Activated T-helper 2 cell treated with anti-CD3 and anti-CD28 coated beads, Interferon-gamma antibody, Interleukin-2, Interleukin-4, amounts not matched to agents 10 μg/mL and 5 μg/mL and 100 μg/mL, durations not matched to agents 14 hours and 24 hours and 36 hours (primary cell): ENCODE data around the gene KLHL15. TPM values are rescaled to one million over a fixed set of nuclear protein-coding genes. Genes with fewer than 3 reads are reported as not detected.
A peak's percentile ranks its signal among the peaks of the same experiment; 100 is the strongest.
"Not testable (repeated sequence)": the region's sequence is repeated elsewhere in the genome, so short reads cannot be mapped to it uniquely, and the experiment has no call there.

ENCODE experiments used
- DNase-seq: peaks from one replicate; pipeline ENCODE4 v3.0.0; 2021; ENCODE audit warnings: low spot score
- H3K27ac Mint-ChIP-seq: one replicate; pipeline ENCODE4 v1.8.0; 2021; ENCODE audit warnings: mixed read lengths
- H3K27me3 Mint-ChIP-seq: one replicate; pipeline ENCODE4 v1.8.0; 2021; ENCODE audit warnings: low read depth, mixed read lengths
- H3K36me3 Mint-ChIP-seq: one replicate; pipeline ENCODE4 v1.8.0; 2021; ENCODE audit warnings: low read depth, mixed read lengths
- H3K4me1 Mint-ChIP-seq: one replicate; pipeline ENCODE4 v1.8.0; 2021; ENCODE audit warnings: low read depth, mixed read lengths
- H3K4me3 Mint-ChIP-seq: one replicate; pipeline ENCODE4 v1.8.0; 2021; ENCODE audit warnings: low read depth, mild to moderate bottlenecking, moderate library complexity, mixed read lengths
- H3K9me3 Mint-ChIP-seq: one replicate; pipeline ENCODE4 v1.8.0; 2021; ENCODE audit warnings: mixed read lengths
- intact Hi-C: fragments of 100-400 bp; cut with micrococcal nuclease; formaldehyde crosslinking; loops from one replicate; pipeline ENCODE4 v1.15.1; 2023
- total RNA-seq: library from RNA; stranded (reverse); gene quantifications from 2 replicates; pipeline ENCODE4 v1.2.3, GENCODE V29; 2022

The KLHL15 gene, protein sequence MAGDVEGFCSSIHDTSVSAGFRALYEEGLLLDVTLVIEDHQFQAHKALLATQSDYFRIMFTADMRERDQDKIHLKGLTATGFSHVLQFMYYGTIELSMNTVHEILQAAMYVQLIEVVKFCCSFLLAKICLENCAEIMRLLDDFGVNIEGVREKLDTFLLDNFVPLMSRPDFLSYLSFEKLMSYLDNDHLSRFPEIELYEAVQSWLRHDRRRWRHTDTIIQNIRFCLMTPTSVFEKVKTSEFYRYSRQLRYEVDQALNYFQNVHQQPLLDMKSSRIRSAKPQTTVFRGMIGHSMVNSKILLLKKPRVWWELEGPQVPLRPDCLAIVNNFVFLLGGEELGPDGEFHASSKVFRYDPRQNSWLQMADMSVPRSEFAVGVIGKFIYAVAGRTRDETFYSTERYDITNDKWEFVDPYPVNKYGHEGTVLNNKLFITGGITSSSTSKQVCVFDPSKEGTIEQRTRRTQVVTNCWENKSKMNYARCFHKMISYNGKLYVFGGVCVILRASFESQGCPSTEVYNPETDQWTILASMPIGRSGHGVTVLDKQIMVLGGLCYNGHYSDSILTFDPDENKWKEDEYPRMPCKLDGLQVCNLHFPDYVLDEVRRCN
- total RNA-seq = 10.3 and 11.3 TPM in 2 replicates

- Mint-ChIP-seq H3K27me3 (peaks cover 4% of the 10 kb centered on the region), H3K36me3 (peaks cover 9% of the 10 kb centered on the region), H3K27ac (peak within 1 kb of the TSS; percentile 90), H3K4me1 (peaks cover 7% of the 10 kb centered on the region), H3K9me3 (no peaks in the 10 kb centered on the region), H3K4me3 (peak within 1 kb of the TSS; percentile 85)
- DNase-seq = no peak
- intact Hi-C loops = loop anchor here (5.0 to 10.0 kb wide), 3 partner anchors 75 to 362 kb away; partner anchors contain the start of genes ACOT9 and PRDX4
Observed at GRCh38 chrX:24027086-24027485, at the start of gene KLHL15. TSS of gene KLHL15 (minus strand) at chrX:24027186. CDS start at chrX:24006693, 20,493 bp downstream.

DNA sequence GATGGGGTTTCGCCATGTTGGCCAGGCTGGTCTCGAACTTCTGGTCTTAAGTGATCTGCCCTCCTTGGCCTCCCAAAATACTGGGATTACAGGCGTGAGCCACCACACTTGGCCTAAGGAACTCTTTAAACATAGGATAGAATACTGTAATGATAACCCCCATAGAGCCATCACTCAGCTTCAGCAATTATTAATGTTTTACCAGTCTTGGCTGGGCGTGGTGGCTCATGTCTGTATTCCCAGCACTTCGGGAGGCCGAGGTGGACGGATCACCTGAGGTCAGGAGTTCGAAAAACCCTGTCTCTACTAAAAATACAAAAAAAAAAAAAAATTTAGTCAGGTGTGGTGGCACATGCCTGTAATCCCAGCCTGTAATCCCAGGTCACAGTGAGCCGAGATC lies 42.9 kb upstream of the KLHL15 start:
- no peak for DNase-seq
- H3K27ac Mint-ChIP-seq = no peak overlapping the region
- no peak overlapping the region for H3K4me3 Mint-ChIP-seq
- H3K9me3 Mint-ChIP-seq = no peaks in the 10 kb centered on the region
- intact Hi-C loops = no loop called here
- peaks cover 50% of the 10 kb centered on the region for H3K36me3 Mint-ChIP-seq
- H3K4me1 Mint-ChIP-seq = no peaks in the 10 kb centered on the region
- no peaks in the 10 kb centered on the region for H3K27me3 Mint-ChIP-seq

GRCh38 chrX:24063488-24063887 lies 36.5 kb upstream of the KLHL15 start:
- DNase-seq = no peak
- intact Hi-C loops = no loop called here
- Mint-ChIP-seq H3K4me3 (no peak overlapping the region), H3K36me3 (peaks cover 59% of the 10 kb centered on the region), H3K27ac (no peak overlapping the region), H3K9me3 (no peaks in the 10 kb centered on the region), H3K4me1 (peaks cover 2% of the 10 kb centered on the region), H3K27me3 (no peaks in the 10 kb centered on the region)

GRCh38 chrX:24055043-24055356 lies 28.0 kb upstream of the KLHL15 start:
- Mint-ChIP-seq H3K9me3 (no peaks in the 10 kb centered on the region), H3K27me3 (no peaks in the 10 kb centered on the region), H3K4me3 (no peak overlapping the region), H3K27ac (peak overlapping the region; percentile 99), H3K36me3 (peaks cover 24% of the 10 kb centered on the region), H3K4me1 (peaks cover 5% of the 10 kb centered on the region)
- no peak for DNase-seq
- intact Hi-C loops = loop anchor here (2.0 kb wide), 2 partner anchors 26 to 272 kb away; partner anchors contain the start of gene SAT1

- Mint-ChIP-seq H3K9me3 (no peaks in the 10 kb centered on the region), H3K36me3 (peaks cover 19% of the 10 kb centered on the region), H3K27me3 (no peaks in the 10 kb centered on the region), H3K4me1 (peaks cover 5% of the 10 kb centered on the region), H3K27ac (peak within 1 kb of the TSS; percentile 99), H3K4me3 (no peak within 1 kb of the TSS)
- intact Hi-C loops = loop anchor here (1.0 to 5.0 kb wide), 8 partner anchors 26 to 312 kb away; partner anchors contain the start of genes ACOT9, CXorf58 and SAT1
- DNase-seq = peak; percentile 84
Observed at GRCh38 chrX:24054182-24055042, 27.4 kb upstream of the KLHL15 start, which contains the start of gene EIF2S3. TSS of gene EIF2S3 (plus strand) at chrX:24054956. CDS start at chrX:24054969, 13 bp downstream.

DNA sequence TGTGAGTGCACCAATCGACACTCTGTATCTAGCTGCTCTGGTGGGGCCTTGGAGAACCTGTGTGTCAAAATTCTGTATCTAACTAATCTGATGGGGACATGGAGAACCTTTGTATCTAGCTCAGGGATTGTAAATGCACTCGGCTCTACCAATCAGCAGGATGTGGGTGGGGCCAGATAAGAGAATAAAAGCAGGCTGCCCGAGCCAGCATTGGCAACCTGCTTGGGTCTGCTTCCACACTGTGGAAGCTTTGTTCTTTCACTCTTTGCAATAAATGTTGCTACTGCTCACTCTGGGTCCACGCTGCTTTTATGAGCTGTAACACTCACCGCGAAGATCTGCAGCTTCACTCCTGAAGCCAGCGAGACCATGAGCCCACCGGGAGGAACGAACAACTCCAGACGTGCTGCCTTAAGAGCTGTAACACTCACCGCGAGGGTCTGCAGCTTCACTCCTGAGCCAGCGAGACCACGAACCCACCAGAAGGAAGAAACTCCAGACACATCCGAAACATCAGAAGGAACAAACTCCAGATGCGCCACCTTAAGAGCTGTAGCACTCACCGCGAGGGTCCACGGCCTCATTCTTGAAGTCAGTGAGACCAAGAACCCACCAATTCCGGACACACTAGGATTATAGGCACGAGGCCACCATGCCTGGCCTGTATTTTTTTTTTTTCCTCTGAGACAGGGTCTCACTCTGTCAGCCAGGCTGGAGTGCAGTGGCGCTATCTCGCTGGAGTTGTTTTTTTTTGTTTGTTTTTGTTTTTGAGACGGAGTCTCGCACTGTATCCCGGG lies 23.7 kb upstream of the KLHL15 start:
- H3K36me3 Mint-ChIP-seq, H3K27me3 Mint-ChIP-seq: not testable (repeated sequence)

DNA sequence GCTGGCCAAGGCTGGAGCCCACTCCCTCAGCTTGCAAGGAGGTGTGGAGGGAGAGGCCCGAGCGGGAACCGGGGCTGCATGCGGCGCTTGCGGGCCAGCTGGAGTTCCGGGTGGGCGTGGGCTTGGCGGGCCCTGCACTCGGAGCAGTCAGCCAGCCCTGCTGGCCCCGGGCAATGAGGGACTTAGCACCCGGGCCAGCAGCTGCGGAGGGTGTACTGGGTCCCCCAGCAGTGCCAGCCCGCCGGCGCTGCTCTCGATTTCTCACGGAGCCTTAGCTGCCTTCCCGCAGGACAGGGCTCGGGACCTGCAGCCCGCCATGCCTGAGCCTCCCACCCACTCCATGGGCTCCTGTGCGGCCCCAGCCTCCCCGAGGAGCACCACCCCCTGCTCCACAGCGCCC lies 22.7 kb upstream of the KLHL15 start:
- H3K36me3 Mint-ChIP-seq, H3K9me3 Mint-ChIP-seq, H3K4me1 Mint-ChIP-seq, H3K4me3 Mint-ChIP-seq, DNase-seq, H3K27ac Mint-ChIP-seq, H3K27me3 Mint-ChIP-seq: not testable (repeated sequence)
- intact Hi-C loops = loop anchor here (5.0 kb wide), 2 partner anchors 37 to 307 kb away; partner anchors contain the start of gene ACOT9

More for the DNA sequence above, 23.7 kb upstream of the KLHL15 start:
- H3K9me3 Mint-ChIP-seq, H3K4me1 Mint-ChIP-seq, H3K27ac Mint-ChIP-seq, DNase-seq: not testable (repeated sequence)
- intact Hi-C loops = loop anchor here (5.0 kb wide), 2 partner anchors 38 to 308 kb away; partner anchors contain the start of gene ACOT9
- H3K4me3 Mint-ChIP-seq = peak overlapping the region; percentile 56

DNA sequence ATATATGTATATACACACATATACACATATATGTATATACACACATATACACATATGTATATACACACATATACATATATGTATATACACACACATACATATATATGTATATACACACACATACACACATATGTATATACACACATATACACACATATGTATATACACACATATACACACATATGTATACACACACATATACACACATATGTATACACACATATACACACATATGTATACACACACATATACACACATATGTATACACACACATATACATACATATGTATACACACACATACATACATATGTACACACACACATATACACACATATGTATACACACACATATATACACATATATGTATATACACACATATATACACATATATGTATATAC lies 19.1 kb upstream of the KLHL15 start:
- H3K27me3 Mint-ChIP-seq, intact Hi-C loops, H3K36me3 Mint-ChIP-seq, DNase-seq, H3K9me3 Mint-ChIP-seq, H3K27ac Mint-ChIP-seq, H3K4me3 Mint-ChIP-seq, H3K4me1 Mint-ChIP-seq: not testable (repeated sequence)

GRCh38 chrX:24037729-24038128 lies 10.7 kb upstream of the KLHL15 start:
- intact Hi-C loops = no loop called here
- Mint-ChIP-seq H3K27ac (no peak overlapping the region), H3K27me3 (no peaks in the 10 kb centered on the region), H3K4me1 (no peaks in the 10 kb centered on the region), H3K4me3 (no peak overlapping the region), H3K9me3 (no peaks in the 10 kb centered on the region), H3K36me3 (no peaks in the 10 kb centered on the region)
- DNase-seq = no peak

DNA sequence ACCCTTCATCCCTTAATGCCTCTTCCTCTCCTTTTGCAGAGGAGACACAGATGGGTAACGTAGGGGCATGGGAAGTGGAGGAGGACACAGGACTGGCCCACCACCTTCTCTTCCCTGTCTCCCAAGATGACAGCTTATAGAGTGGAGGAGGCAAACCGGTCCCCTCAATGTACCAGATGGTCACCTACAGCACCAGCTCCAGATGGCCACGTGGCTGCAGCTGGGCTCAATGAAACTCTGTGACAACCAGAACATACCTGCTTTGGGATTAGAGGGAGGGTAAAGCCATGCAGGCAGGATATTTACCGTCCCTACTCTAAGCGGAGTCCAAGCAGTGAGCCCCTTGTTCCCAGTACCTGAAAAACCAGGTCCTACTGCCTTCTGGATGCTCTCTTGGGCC lies 7.5 kb upstream of the KLHL15 start:
- H3K27me3 Mint-ChIP-seq = peaks cover 4% of the 10 kb centered on the region
- H3K9me3 Mint-ChIP-seq = no peaks in the 10 kb centered on the region
- H3K36me3 Mint-ChIP-seq = no peaks in the 10 kb centered on the region
- intact Hi-C loops = no loop called here
- no peak for DNase-seq
- no peak overlapping the region for H3K4me3 Mint-ChIP-seq
- no peaks in the 10 kb centered on the region for H3K4me1 Mint-ChIP-seq
- H3K27ac Mint-ChIP-seq = no peak overlapping the region

- Mint-ChIP-seq H3K4me1 (peaks cover 4% of the 10 kb centered on the region), H3K4me3 (no peak overlapping the region), H3K9me3 (no peaks in the 10 kb centered on the region), H3K27ac (no peak overlapping the region), H3K27me3 (peaks cover 4% of the 10 kb centered on the region), H3K36me3 (no peaks in the 10 kb centered on the region)
- intact Hi-C loops = no loop called here
- DNase-seq = no peak
Observed at GRCh38 chrX:24030597-24030996, 3.6 kb upstream of the KLHL15 start.

- H3K4me3 Mint-ChIP-seq = no peak overlapping the region
- H3K27me3 Mint-ChIP-seq = peaks cover 4% of the 10 kb centered on the region
- peaks cover 7% of the 10 kb centered on the region for H3K4me1 Mint-ChIP-seq
- no peaks in the 10 kb centered on the region for H3K9me3 Mint-ChIP-seq
- H3K36me3 Mint-ChIP-seq = peaks cover 8% of the 10 kb centered on the region
- intact Hi-C loops = loop anchor here (5.0 to 10.0 kb wide), 3 partner anchors 76 to 363 kb away; partner anchors contain the start of genes ACOT9 and PRDX4
- H3K27ac Mint-ChIP-seq = no peak overlapping the region
- DNase-seq = no peak
Observed at GRCh38 chrX:24027985-24028384, 999 bp upstream of the KLHL15 start.
